GM23338 (cell line): ENCODE results near the gene KIF18B. TPM values are rescaled to one million over a fixed set of nuclear protein-coding genes. Genes with fewer than 3 reads are reported as not detected.

Experiments used
- ATAC-seq: fragments of 200-7000 bp; cut with Tn5 transposase; 3 replicates; pipeline ENCODE4 v1.9.1; 2020
- DNase-seq: peaks from one replicate; pipeline ENCODE4 v3.0.0-alpha.2; 2015; ENCODE audit warnings: low spot score
- H2AFZ ChIP-seq: fragments of 200-600 bp; sonication (generic); 2 replicates; pipeline ENCODE4 v1.8.0; 2016; ENCODE audit warnings: antibody characterized with exemption, mild to moderate bottlenecking, moderate library complexity
- H3F3A ChIP-seq: fragments of 200-600 bp; sonication (generic); replicated peaks from 2 replicates; pipeline ENCODE4 v1.8.0; 2017; ENCODE audit warnings: antibody characterized with exemption, mixed run types, low read depth
- H3K27ac ChIP-seq: fragments of 200-600 bp; sonication (generic); 2 replicates; pipeline ENCODE4 v1.6.1; 2016; ENCODE audit warnings: low read depth
- H3K27me3 ChIP-seq: fragments of 200-600 bp; sonication (generic); 2 replicates; pipeline ENCODE4 v1.8.0; 2016; ENCODE audit warnings: mild to moderate bottlenecking, mixed run types, moderate library complexity; ENCODE audit not compliant: insufficient read depth
- H3K36me3 ChIP-seq: fragments of 200-600 bp; sonication (generic); 2 replicates; pipeline ENCODE4 v1.8.0; 2016; ENCODE audit warnings: mild to moderate bottlenecking; ENCODE audit not compliant: insufficient read depth
- H3K4me1 ChIP-seq: fragments of 200-600 bp; sonication (generic); 2 replicates; pipeline ENCODE4 v1.8.0; 2016; ENCODE audit warnings: mild to moderate bottlenecking, moderate library complexity; ENCODE audit not compliant: insufficient read depth
- H3K4me2 ChIP-seq: fragments of 200-600 bp; sonication (generic); 2 replicates; pipeline ENCODE4 v1.7.1; 2017; ENCODE audit warnings: mixed run types
- H3K4me3 ChIP-seq: fragments of 200-600 bp; sonication (generic); 2 replicates; pipeline ENCODE4 v1.6.1; 2016; ENCODE audit warnings: mixed run types
- H3K79me2 ChIP-seq: fragments of 200-600 bp; sonication (generic); replicated peaks from 2 replicates; pipeline ENCODE4 v1.8.0; 2017; ENCODE audit warnings: mild to moderate bottlenecking; ENCODE audit not compliant: insufficient read depth
- H3K9me2 ChIP-seq: fragments of 200-600 bp; sonication (generic); 2 replicates; pipeline ENCODE4 v1.8.0; 2017; ENCODE audit not compliant: insufficient read depth
- H4K20me1 ChIP-seq: fragments of 200-600 bp; sonication (generic); replicated peaks from 2 replicates; pipeline ENCODE4 v1.8.0; 2017; ENCODE audit warnings: mild to moderate bottlenecking; ENCODE audit not compliant: insufficient read depth
- H3K27ac Mint-ChIP-seq: 2 replicates; pipeline ENCODE4 v1.8.0; 2020; ENCODE audit warnings: inconsistent platforms, mild to moderate bottlenecking, moderate library complexity, mixed read lengths
- H3K27me3 Mint-ChIP-seq: 3 replicates; pipeline ENCODE4 v1.8.0; 2022; ENCODE audit warnings: low read depth, mild to moderate bottlenecking, moderate library complexity, mixed read lengths, inconsistent platforms; ENCODE audit not compliant: insufficient read depth, poor library complexity
- H3K36me3 Mint-ChIP-seq: 3 replicates; pipeline ENCODE4 v1.8.0; 2021; ENCODE audit warnings: low read depth, mild to moderate bottlenecking, inconsistent platforms, moderate library complexity, mixed read lengths
- H3K4me1 Mint-ChIP-seq: 3 replicates; pipeline ENCODE4 v1.8.0; 2020; ENCODE audit warnings: mild to moderate bottlenecking, inconsistent platforms, mixed read lengths
- H3K4me3 Mint-ChIP-seq: 3 replicates; pipeline ENCODE4 v1.8.0; 2021; ENCODE audit warnings: moderate library complexity, mild to moderate bottlenecking, inconsistent platforms, mixed read lengths
- H3K9me3 Mint-ChIP-seq: 3 replicates; pipeline ENCODE4 v1.8.0; 2020; ENCODE audit warnings: moderate library complexity, mild to moderate bottlenecking, inconsistent platforms, mixed read lengths
- CREB1 ChIP-seq: fragments of 250-450 bp; sonication (Bioruptor Pico); IDR thresholded peaks from 2 replicates; pipeline ENCODE4 v1.5.0; 2020; ENCODE audit warnings: low read depth, mild to moderate bottlenecking, moderate library complexity
- CTCF ChIP-seq, 2 experiments: fragments of 200-600 bp in 1 of 2; sonication (generic) in 1 of 2; conservative IDR thresholded peaks; 2 replicates each; pipeline versions ENCODE4 v1.5.1 to v1.6.1; 2016 to 2017; ENCODE audit warnings: antibody characterized with exemption in 2 of 2, low read depth in 2 of 2, mild to moderate bottlenecking in 2 of 2, moderate library complexity in 1 of 2
- ETS1 ChIP-seq: IDR thresholded peaks from 2 replicates; pipeline ENCODE4 v1.6.1; 2016; ENCODE audit warnings: antibody characterized with exemption
- EZH2 ChIP-seq: fragments of 200-600 bp; sonication (generic); IDR thresholded peaks from one replicate; pipeline ENCODE4 v1.8.0; 2017; ENCODE audit warnings: antibody characterized with exemption, mild to moderate bottlenecking, low read depth; ENCODE audit not compliant: unreplicated experiment
- EZH2phosphoT487 ChIP-seq: fragments of 200-600 bp; sonication (generic); IDR thresholded peaks from one replicate; pipeline ENCODE4 v1.8.1; 2018; ENCODE audit warnings: antibody characterized with exemption; ENCODE audit not compliant: unreplicated experiment
- JUNB ChIP-seq: IDR thresholded peaks from one replicate; pipeline ENCODE4 v1.6.1; 2016; ENCODE audit warnings: antibody characterized with exemption; ENCODE audit not compliant: unreplicated experiment
- NANOG ChIP-seq: IDR thresholded peaks from 2 replicates; pipeline ENCODE4 v1.6.1; 2016; ENCODE audit warnings: antibody characterized with exemption, borderline replicate concordance
- POLR2AphosphoS5 ChIP-seq: IDR thresholded peaks from 2 replicates; pipeline ENCODE4 v1.6.1; 2016; ENCODE audit warnings: antibody characterized with exemption, low read depth
- REST ChIP-seq: IDR thresholded peaks from one replicate; pipeline ENCODE4 v1.6.1; 2018; ENCODE audit warnings: antibody characterized with exemption; ENCODE audit not compliant: unreplicated experiment
- STAT1 ChIP-seq: IDR thresholded peaks from one replicate; pipeline ENCODE4 v1.6.1; 2016; ENCODE audit warnings: antibody characterized with exemption; ENCODE audit not compliant: unreplicated experiment
- ZNF114 ChIP-seq: fragments of 250-450 bp; sonication (Bioruptor Pico); IDR thresholded peaks from 2 replicates; pipeline ENCODE4 v1.5.0; 2020; ENCODE audit warnings: mild to moderate bottlenecking, moderate library complexity
- ZNF331 ChIP-seq: fragments of 250-450 bp; sonication (Bioruptor Pico); IDR thresholded peaks from 2 replicates; pipeline ENCODE4 v1.5.0; 2020; ENCODE audit warnings: low read depth, mild to moderate bottlenecking, moderate library complexity
- ZNF462 ChIP-seq: fragments of 250-450 bp; sonication (Bioruptor Pico); IDR thresholded peaks from 2 replicates; pipeline ENCODE4 v1.5.0; 2020; ENCODE audit warnings: mild to moderate bottlenecking, moderate library complexity
- polyA plus RNA-seq: library from polyadenylated mRNA; unstranded; fragments of >200 nt; fragmentation: Nextera tagmentation; extraction: Ambion mirVana; gene quantifications from 2 replicates; pipeline ENCODE4 v1.2.1, GENCODE V29; 2016
- total RNA-seq: library from RNA; depleted of rRNA; stranded (reverse); fragments of >200 nt; shearing (Covaris generic); gene quantifications from 2 replicates; pipeline ENCODE4 v1.2.3, GENCODE V29; 2014

The KIF18B gene
- total and polyA plus RNA-seq, 2 experiments from 2014 or later: 14.1 to 28.4 TPM

- peak; percentile 48 for ATAC-seq
- H3K27ac ChIP-seq: no peak overlapping the region
- H3K36me3 ChIP-seq: peaks cover 9% of the 10 kb centered on the region
- no peak overlapping the region for H3K4me3 ChIP-seq
- Mint-ChIP-seq H3K9me3 (no peaks in the 10 kb centered on the region), H3K27ac (no peak overlapping the region), H3K27me3 (no peaks in the 10 kb centered on the region), H3K4me1 (no peaks in the 10 kb centered on the region), H3K4me3 (no peak overlapping the region), H3K36me3 (peaks cover 28% of the 10 kb centered on the region; the same call in 2 of the 3 replicates)
- peaks cover 18% of the 10 kb centered on the region for H3F3A ChIP-seq
- H3K4me1 ChIP-seq: no peaks in the 10 kb centered on the region
- DNase-seq: no peak
- TF ChIP-seq CREB1 (no peak), CTCF (conservative IDR thresholded peaks at IDR 0.05; ENCODE audit: low read depth in 2 of 2) (no peak), JUNB (no peak), REST (no peak), ZNF462 (CRISPR knock-in tag) (no peak), ZNF331 (no peak), EZH2 (no peak), EZH2phosphoT487 (no peak), ZNF114 (CRISPR knock-in tag) (no peak), NANOG (no peak), ETS1 (no peak), POLR2AphosphoS5 (no peak), STAT1 (no peak)
- H3K9me2 ChIP-seq: no peaks in the 10 kb centered on the region
- no peak overlapping the region for H2AFZ ChIP-seq
- H4K20me1 ChIP-seq: peaks cover 68% of the 10 kb centered on the region
- H3K79me2 ChIP-seq: peaks cover 91% of the 10 kb centered on the region
- H3K4me2 ChIP-seq: no peak overlapping the region
- H3K27me3 ChIP-seq: no peaks in the 10 kb centered on the region
Measured at GRCh38 chr17:44892250-44892649, 55.3 kb downstream of the KIF18B start.
